NCI-H69 (cell line): ENCODE results near the gene TMA7B.
"Not testable (repeated sequence)": the region's sequence is repeated elsewhere in the genome, so short reads cannot be mapped to it uniquely, and the experiment has no call there.

Experiments
- DNase-seq: peaks from one replicate; lab custom pipeline; 2025; lab: John Stamatoyannopoulos, UW

The TMA7B gene

GRCh38 chr22:39984746-39985145, 24.5 kb downstream of the TMA7B start:
- DNase-seq, result no peak

- no peak for DNase-seq
Observed at GRCh38 chr22:39985383-39986035, 25.3 kb downstream of the TMA7B start.

- no peak for DNase-seq
Observed at GRCh38 chr22:39988386-39989114, 28.4 kb downstream of the TMA7B start.

- DNase-seq, result no peak
Observed at GRCh38 chr22:39989633-39990032, 29.4 kb downstream of the TMA7B start.

- no peak for DNase-seq
Observed at GRCh38 chr22:39990686-39991085, 30.5 kb downstream of the TMA7B start.

GRCh38 chr22:39991159-39991860, 31.1 kb downstream of the TMA7B start:
- DNase-seq, result no peak

GRCh38 chr22:39992088-39992826, 32.1 kb downstream of the TMA7B start:
- DNase-seq, result no peak

GRCh38 chr22:39992894-39993293, 32.7 kb downstream of the TMA7B start:
- DNase-seq, result not testable (repeated sequence)

GRCh38 chr22:39994041-39994565, 33.9 kb downstream of the TMA7B start:
- no peak for DNase-seq

GRCh38 chr22:39994566-39995392, 34.6 kb downstream of the TMA7B start, which contains the start of gene FAM83F:
TSS of gene FAM83F (plus strand) at chr22:39994954. CDS start at chr22:39995043, 89 bp downstream.
- DNase-seq, result peak; percentile 88

- peak; percentile 69 for DNase-seq
Observed at GRCh38 chr22:39995393-39996252, 35.4 kb downstream of the TMA7B start.

- DNase-seq, result peak; percentile 80
Observed at GRCh38 chr22:39996732-39997131, 36.5 kb downstream of the TMA7B start.

GRCh38 chr22:39997421-39997820, 37.2 kb downstream of the TMA7B start:
- peak; percentile 54 for DNase-seq

- peak; percentile 100 for DNase-seq
Observed at GRCh38 chr22:39997939-39998726, 37.9 kb downstream of the TMA7B start.

- peak; percentile 56 for DNase-seq
Observed at GRCh38 chr22:39999144-39999757, 39.1 kb downstream of the TMA7B start.

GRCh38 chr22:40000171-40000570, 40.0 kb downstream of the TMA7B start:
- DNase-seq, result peak; percentile 87

- DNase-seq, result no peak
Observed at GRCh38 chr22:40001106-40001505, 40.9 kb downstream of the TMA7B start.

GRCh38 chr22:40001800-40002577, 41.8 kb downstream of the TMA7B start:
- peak; percentile 82 for DNase-seq
